Measurements from ENCODE around the gene SHISA9.

The SHISA9 gene

GRCh38 chr16:13136901-13137300 is 235.5 kb downstream of the SHISA9 start:
- no peak for DNase-seq

- DNase-seq, result no peak
Observed at GRCh38 chr16:13138528-13138927, 237.1 kb downstream of the SHISA9 start.

GRCh38 chr16:13139661-13140241 is 238.4 kb downstream of the SHISA9 start:
- no peak for DNase-seq

- no peak for DNase-seq
Observed at GRCh38 chr16:13143551-13143950, 242.2 kb downstream of the SHISA9 start.

- no peak for DNase-seq
Observed at GRCh38 chr16:13146829-13147228, 245.4 kb downstream of the SHISA9 start.

GRCh38 chr16:13148294-13148693 is 246.9 kb downstream of the SHISA9 start:
- no peak for DNase-seq

- no peak for DNase-seq
Observed at GRCh38 chr16:13148836-13149235, 247.4 kb downstream of the SHISA9 start.

GRCh38 chr16:13150181-13150885 is 248.9 kb downstream of the SHISA9 start:
- no peak for DNase-seq

GRCh38 chr16:13153696-13154095 is 252.3 kb downstream of the SHISA9 start:
- no peak for DNase-seq

- no peak for DNase-seq
Observed at GRCh38 chr16:13154799-13155198, 253.4 kb downstream of the SHISA9 start.

- DNase-seq, result no peak
Observed at GRCh38 chr16:13155377-13155776, 254.0 kb downstream of the SHISA9 start.

GRCh38 chr16:13155780-13156179 is 254.4 kb downstream of the SHISA9 start:
- no peak for DNase-seq

- DNase-seq, result no peak
Observed at GRCh38 chr16:13157082-13157481, 255.7 kb downstream of the SHISA9 start.

- DNase-seq, result no peak
Observed at GRCh38 chr16:13158427-13158826, 257.0 kb downstream of the SHISA9 start.

GRCh38 chr16:13165024-13165423 is 263.6 kb downstream of the SHISA9 start:
- no peak for DNase-seq

- DNase-seq, result no peak
Observed at GRCh38 chr16:13168091-13168572, 266.7 kb downstream of the SHISA9 start.

- DNase-seq, result no peak
Observed at GRCh38 chr16:13171313-13171712, 269.9 kb downstream of the SHISA9 start.

- DNase-seq, result no peak
Observed at GRCh38 chr16:13176711-13177110, 275.3 kb downstream of the SHISA9 start.

GRCh38 chr16:13178318-13178717 is 276.9 kb downstream of the SHISA9 start:
- DNase-seq, result no peak

GRCh38 chr16:13181432-13181831 is 280.0 kb downstream of the SHISA9 start:
- no peak for DNase-seq

GRCh38 chr16:13186813-13187212 is 285.4 kb downstream of the SHISA9 start:
- DNase-seq, result no peak

GRCh38 chr16:13189250-13189649 is 287.9 kb downstream of the SHISA9 start:
- DNase-seq, result no peak

- no peak for DNase-seq
Observed at GRCh38 chr16:13193721-13194120, 292.3 kb downstream of the SHISA9 start.

- DNase-seq, result no peak
Observed at GRCh38 chr16:13194766-13195165, 293.4 kb downstream of the SHISA9 start.

GRCh38 chr16:13203725-13204124 is 302.3 kb downstream of the SHISA9 start:
- no peak for DNase-seq

All from 8988T (cell line).